ENCODE measurements around the gene PEX1.
"Not testable (repeated sequence)": the region's sequence is repeated elsewhere in the genome, so short reads cannot be mapped to it uniquely, and the experiment has no call there.

GRCh38 chr7:92545116-92545515 is 16.8 kb upstream of the PEX1 start:
- not testable (repeated sequence) for TF ChIP-seq TAF1 (IDR thresholded peaks at IDR 0.05; ENCODE audit: control insufficient read depth, extremely low read depth, insufficient read depth, low read length, severe bottlenecking); TCF7L2 (IDR thresholded peaks at IDR 0.05; ENCODE audit: low read depth, low read length)

All from K562 (cell line).